Body of pancreas (tissue), 4 donors: ENCODE data around the gene PNMA1. TPM values are rescaled to one million over a fixed set of nuclear protein-coding genes. Genes with fewer than 3 reads are reported as not detected.

Experiments used
- ATAC-seq: fragments of 150-250 bp; one replicate; pipeline ENCODE4 v1.9.1; 2016
- DNase-seq, 4 donors: peaks; one replicate each; pipeline ENCODE4 v3.0.0-alpha.2; 2019
- H3K27ac ChIP-seq, 4 donors: fragments of 200-600 bp; sonication (generic); 1 replicate in 3 of 4; 2 replicates in 1 of 4; pipeline versions ENCODE4 v1.5.1 to v1.6.1; 2016 to 2019; ENCODE audit warnings: mild to moderate bottlenecking in 1 of 4, mixed read lengths in 1 of 4, moderate library complexity in 1 of 4
- H3K27me3 ChIP-seq, 2 donors: fragments of 200-600 bp; sonication (generic); one replicate each; pipeline ENCODE4 v1.6.0; 2016; ENCODE audit warnings: mild to moderate bottlenecking in 1 of 2
- H3K36me3 ChIP-seq, 2 donors: fragments of 200-600 bp; sonication (generic); replicated peaks in 1 of 2; 2 replicates each; pipeline ENCODE4 v1.5.1; 2016; ENCODE audit warnings: low read depth in 2 of 2; ENCODE audit not compliant: insufficient read depth in 1 of 2
- H3K4me1 ChIP-seq: fragments of 200-600 bp; sonication (generic); one replicate; pipeline ENCODE4 v1.6.0; 2016
- H3K4me3 ChIP-seq, 2 donors: fragments of 200-600 bp; sonication (generic); 1 replicate in 1 of 2; 2 replicates in 1 of 2; pipeline ENCODE4 v1.5.1; 2016 to 2019
- H3K9me3 ChIP-seq, 3 donors: fragments of 200-600 bp; sonication (generic); 1 replicate in 2 of 3; 2 replicates in 1 of 3; pipeline ENCODE4 v1.5.1; 2016
- POLR2A ChIP-seq, 3 donors: fragments of 450-650 bp; IDR thresholded peaks; one replicate each; pipeline ENCODE4 v1.6.1; 2016; ENCODE audit warnings: antibody characterized with exemption in 3 of 3, mild to moderate bottlenecking in 2 of 3
- WGBS, 2 donors: methylation state at CpG; one replicate each; pipeline ENCODE4 v1.1.5; 2017; 5-methylcytosine and 5-hydroxymethylcytosine counted together
- intact Hi-C: fragments of 100-400 bp; cut with DNase I; formaldehyde crosslinking; loops from one replicate; pipeline ENCODE4 v1.15.1; 2023
- total RNA-seq, 2 donors: library from RNA; depleted of rRNA; stranded (reverse); fragments of >200 nt; gene quantifications; one replicate each; pipeline ENCODE4 v1.1.0, GENCODE V29; 2016
- TF ChIP-seq, protein P1 (sequence below), 7 experiments: fragments of 450-650 bp in 4 of 7; fragments of 200-600 bp in 3 of 7; sonication (generic) in 3 of 7; IDR thresholded peaks; one replicate each; pipeline ENCODE4 v1.5.1; 2016 to 2019; ENCODE audit warnings: antibody characterized with exemption in 7 of 7

Gene PNMA1
- total RNA-seq, 2 donors from 2014 or later, result 5.7 to 6.9 TPM

DNA sequence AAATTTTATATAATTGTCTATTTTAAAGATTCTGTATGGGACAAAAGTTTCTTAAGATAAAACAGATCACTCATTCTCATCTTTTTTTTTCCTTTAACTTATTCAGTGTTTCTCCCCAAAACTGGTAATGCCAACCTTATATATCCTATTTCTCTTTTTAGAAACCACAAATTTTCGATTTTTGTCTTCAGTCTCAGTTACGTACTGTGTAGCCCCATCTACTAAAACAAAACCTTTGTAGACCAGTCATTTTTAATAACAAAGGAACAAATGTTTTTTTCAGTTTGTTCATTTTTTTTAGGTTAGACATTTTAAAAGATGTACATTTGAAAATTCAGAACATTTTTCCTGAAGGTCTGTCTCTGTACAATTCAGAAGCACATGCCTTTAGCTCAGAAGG is 18.2 kb downstream of the PNMA1 start:
- H3K4me3 ChIP-seq, result no peak overlapping the region
- no peak for DNase-seq
- H3K9me3 ChIP-seq, result no peaks in the 10 kb centered on the region
- H3K27ac ChIP-seq, result no peak overlapping the region
- no peak for ATAC-seq
- TF ChIP-seq POLR2A (IDR thresholded peaks at IDR 0.05), result no peak
- TF ChIP-seq, protein P1, sequence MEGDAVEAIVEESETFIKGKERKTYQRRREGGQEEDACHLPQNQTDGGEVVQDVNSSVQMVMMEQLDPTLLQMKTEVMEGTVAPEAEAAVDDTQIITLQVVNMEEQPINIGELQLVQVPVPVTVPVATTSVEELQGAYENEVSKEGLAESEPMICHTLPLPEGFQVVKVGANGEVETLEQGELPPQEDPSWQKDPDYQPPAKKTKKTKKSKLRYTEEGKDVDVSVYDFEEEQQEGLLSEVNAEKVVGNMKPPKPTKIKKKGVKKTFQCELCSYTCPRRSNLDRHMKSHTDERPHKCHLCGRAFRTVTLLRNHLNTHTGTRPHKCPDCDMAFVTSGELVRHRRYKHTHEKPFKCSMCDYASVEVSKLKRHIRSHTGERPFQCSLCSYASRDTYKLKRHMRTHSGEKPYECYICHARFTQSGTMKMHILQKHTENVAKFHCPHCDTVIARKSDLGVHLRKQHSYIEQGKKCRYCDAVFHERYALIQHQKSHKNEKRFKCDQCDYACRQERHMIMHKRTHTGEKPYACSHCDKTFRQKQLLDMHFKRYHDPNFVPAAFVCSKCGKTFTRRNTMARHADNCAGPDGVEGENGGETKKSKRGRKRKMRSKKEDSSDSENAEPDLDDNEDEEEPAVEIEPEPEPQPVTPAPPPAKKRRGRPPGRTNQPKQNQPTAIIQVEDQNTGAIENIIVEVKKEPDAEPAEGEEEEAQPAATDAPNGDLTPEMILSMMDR (IDR thresholded peaks at IDR 0.05), result no peak
- WGBS, 2 donors, result 79 to 89% methylated on average over 2 of the region's 2 CpGs
- H3K27me3 ChIP-seq, result no peaks in the 10 kb centered on the region
- intact Hi-C loops, result no loop called here
- no peaks in the 10 kb centered on the region for H3K4me1 ChIP-seq
- H3K36me3 ChIP-seq, result peaks cover 0 to 4% of the 10 kb centered on the region in 2 donors

DNA sequence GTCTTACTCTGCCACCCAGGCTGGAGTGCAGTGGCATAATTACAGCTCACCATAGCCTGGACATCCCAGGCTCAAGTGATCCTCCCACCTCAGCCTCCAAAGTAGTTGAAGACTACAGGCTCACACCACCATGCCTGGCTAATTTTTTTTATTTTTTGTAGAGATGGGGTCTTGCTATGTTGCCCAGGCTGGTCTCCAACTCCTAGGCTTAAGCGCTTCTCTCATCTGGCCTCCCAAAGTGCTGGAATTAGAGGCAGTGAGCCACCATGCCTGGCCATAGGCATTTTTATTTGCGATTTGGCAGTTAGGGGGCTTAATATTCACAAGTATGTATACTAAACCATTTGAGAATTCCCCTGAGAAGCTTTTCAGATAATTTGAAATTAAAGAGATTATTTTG is 19.1 kb downstream of the PNMA1 start:
- Histone ChIP-seq H3K9me3 (no peaks in the 10 kb centered on the region), H3K27me3 (no peaks in the 10 kb centered on the region), H3K36me3 (peaks cover 0 to 6% of the 10 kb centered on the region in 2 donors), H3K4me1 (no peaks in the 10 kb centered on the region), H3K4me3 (no peak overlapping the region), H3K27ac (no peak overlapping the region)
- TF ChIP-seq, protein P1 (IDR thresholded peaks at IDR 0.05), result no peak
- TF ChIP-seq POLR2A (IDR thresholded peaks at IDR 0.05), result no peak
- intact Hi-C loops, result no loop called here
- no peak for ATAC-seq
- no peak for DNase-seq
- 82 to 83% methylated on average over 2 of the region's 2 CpGs for WGBS, 2 donors

DNA sequence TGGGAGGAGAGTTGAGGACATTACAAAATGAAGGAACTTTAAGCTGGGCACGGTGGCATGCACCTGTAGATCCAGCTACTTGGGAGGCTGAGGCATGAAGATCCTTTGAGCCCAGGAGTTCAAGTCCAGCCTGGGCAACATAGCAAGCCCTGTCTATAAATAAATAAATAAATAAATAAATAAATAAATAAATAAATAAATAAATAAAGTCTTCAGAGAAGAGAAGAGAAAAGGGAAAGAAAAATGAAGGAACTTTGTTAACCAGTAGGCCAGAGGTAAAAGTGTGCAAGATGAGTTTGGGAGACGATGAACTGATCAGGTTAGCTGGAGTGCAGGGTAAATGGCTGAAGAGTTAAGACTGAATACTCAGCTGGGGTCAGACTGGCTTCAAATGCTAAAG is 20.1 kb downstream of the PNMA1 start:
- Histone ChIP-seq H3K27ac (no peak overlapping the region), H3K9me3 (no peaks in the 10 kb centered on the region), H3K4me3 (no peak overlapping the region), H3K36me3 (peaks cover 0 to 6% of the 10 kb centered on the region in 2 donors), H3K4me1 (no peaks in the 10 kb centered on the region), H3K27me3 (no peaks in the 10 kb centered on the region)
- 94 to 96% methylated on average over 2 of the region's 2 CpGs for WGBS, 2 donors
- DNase-seq, result no peak
- TF ChIP-seq, protein P1 (IDR thresholded peaks at IDR 0.05), result no peak
- TF ChIP-seq POLR2A (IDR thresholded peaks at IDR 0.05), result no peak
- no peak for ATAC-seq
- intact Hi-C loops, result no loop called here

DNA sequence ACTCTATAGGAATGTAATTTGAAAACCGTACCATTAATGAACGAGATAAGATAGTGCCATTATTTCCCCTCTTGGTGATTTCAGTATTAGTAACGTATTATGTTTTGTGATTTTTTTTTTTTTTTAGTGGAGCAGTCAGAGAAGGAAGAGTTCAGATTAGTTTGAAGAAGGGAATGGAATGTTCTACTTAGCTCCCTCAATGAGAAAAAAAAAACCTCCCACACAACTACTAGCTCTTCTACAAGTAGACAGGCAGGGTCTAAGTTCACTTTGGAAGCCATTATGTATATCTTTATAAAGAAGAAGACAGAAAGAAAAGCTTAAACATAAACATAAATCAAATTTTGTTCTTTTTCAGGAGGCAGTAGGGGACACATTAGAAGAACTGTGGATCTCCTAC is 27.3 kb downstream of the PNMA1 start:
- ATAC-seq, result no peak
- no peak for DNase-seq
- intact Hi-C loops, result no loop called here

DNA sequence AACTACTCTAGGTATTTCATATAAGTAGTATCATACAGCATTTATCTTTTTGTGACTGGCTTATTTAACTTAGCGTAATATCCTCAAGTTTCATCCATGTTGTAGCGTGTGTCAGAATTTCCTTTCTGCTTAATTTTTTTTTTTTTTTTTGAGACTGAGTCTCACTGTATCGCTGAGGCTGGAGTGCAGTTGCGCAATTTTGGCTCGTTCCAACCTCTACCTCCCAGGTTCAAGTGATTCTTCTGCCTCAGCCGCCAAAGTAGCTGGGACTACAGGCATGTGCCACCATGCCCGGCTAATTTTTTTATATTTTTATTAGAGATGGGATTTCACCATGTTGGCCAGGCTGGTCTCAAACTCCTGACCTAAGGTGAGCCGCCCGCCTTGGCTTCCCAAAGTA is 28.9 kb downstream of the PNMA1 start:
- ATAC-seq (no peak), DNase-seq (no peak)

More for the DNA sequence above, 27.3 kb downstream of the PNMA1 start:
- no peaks in the 10 kb centered on the region for H3K4me1 ChIP-seq
- no peaks in the 10 kb centered on the region for H3K9me3 ChIP-seq
- WGBS, 2 donors, result 81 to 94% methylated on average over 3 of the region's 3 CpGs
- H3K27me3 ChIP-seq, result no peaks in the 10 kb centered on the region
- H3K36me3 ChIP-seq, result peaks cover 0 to 6% of the 10 kb centered on the region in 2 donors
- no peak overlapping the region for H3K4me3 ChIP-seq
- H3K27ac ChIP-seq, result no peak overlapping the region
- TF ChIP-seq, protein P1 (IDR thresholded peaks at IDR 0.05), result no peak
- TF ChIP-seq POLR2A (IDR thresholded peaks at IDR 0.05), result no peak

More for the DNA sequence above, 28.9 kb downstream of the PNMA1 start:
- H3K36me3 ChIP-seq, result no peaks in the 10 kb centered on the region
- TF ChIP-seq, protein P1 (IDR thresholded peaks at IDR 0.05), result no peak
- no peak for TF ChIP-seq POLR2A (IDR thresholded peaks at IDR 0.05)
- intact Hi-C loops, result no loop called here
- no peaks in the 10 kb centered on the region for H3K9me3 ChIP-seq
- WGBS, 2 donors, result 88 to 91% methylated on average over 9 of the region's 9 CpGs
- no peaks in the 10 kb centered on the region for H3K4me1 ChIP-seq
- no peak overlapping the region for H3K27ac ChIP-seq
- H3K27me3 ChIP-seq, result no peaks in the 10 kb centered on the region
- H3K4me3 ChIP-seq, result no peak overlapping the region
